A204.1 (cell line): ENCODE results near the gene RUFY3.
"Not testable (repeated sequence)": the region's sequence is repeated elsewhere in the genome, so short reads cannot be mapped to it uniquely, and the experiment has no call there.

Source experiments
- FAIRE-seq: peaks from 2 replicates; lab custom pipeline; 2012; peaks lifted over from hg19 to GRCh38; lab: Jason Lieb, UNC

RUFY3 gene

DNA sequence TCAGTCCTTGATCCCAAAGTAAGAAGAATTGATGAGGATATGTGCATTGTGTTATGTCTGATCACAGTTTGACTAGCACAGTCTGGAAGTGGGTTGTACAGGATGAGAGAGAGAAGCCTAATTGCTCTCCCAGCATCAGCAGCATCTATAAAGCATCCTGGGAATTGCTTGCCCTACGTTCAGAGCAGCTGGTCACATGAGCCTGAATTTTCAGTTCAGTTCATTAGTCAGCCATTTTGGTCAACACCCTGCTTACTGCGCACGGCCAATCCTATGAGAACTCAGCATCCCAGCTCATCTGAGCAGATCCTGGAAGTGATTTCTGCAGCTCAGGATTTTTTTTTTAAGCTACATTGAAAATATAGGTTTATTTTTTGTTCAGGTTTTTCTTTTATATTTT is at the start of gene RUFY3:
RUFY3 (plus strand) TSS at position 218 of the 400 bp plus-strand sequence. CDS start 610 bp downstream, outside the sequence.
- peak; percentile 6 for FAIRE-seq

DNA sequence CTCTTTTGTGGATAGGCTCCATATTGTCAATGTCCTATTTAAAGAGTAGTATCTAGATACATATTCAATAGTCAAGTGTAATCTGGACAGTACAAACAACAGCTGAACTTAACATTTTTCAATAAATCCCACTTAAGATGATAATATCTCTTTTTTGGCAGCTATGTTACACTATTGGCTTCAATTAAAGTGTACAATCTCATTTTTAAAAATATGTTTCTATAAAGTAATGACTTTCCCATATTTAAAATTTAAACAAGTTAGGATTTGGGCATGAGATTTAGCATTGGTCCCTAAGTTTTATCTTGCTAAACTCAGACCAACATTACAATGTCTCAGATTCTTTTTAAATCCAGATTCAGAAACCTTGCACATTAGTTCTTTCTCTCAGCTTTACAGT is 47.6 kb upstream of the RUFY3 start:
- FAIRE-seq: no peak

DNA sequence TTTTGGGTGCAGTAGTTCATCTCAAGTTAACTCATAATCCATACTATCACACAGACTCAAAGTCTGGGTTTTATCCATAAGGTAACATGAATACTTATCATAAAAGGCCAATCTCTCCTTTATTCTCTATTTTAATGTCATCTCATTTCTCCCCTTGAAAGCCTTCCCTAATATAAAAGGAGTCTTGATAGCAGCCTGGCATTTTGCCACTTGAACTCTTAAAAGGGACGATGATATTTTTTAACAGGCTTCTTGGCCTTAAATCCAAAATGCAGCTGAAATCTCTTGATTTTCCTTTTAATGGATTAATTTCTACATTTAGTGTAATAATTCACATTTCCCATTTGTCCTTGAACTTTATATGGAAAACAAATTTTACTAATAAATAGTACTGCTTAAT is 47.0 kb upstream of the RUFY3 start:
- FAIRE-seq: no peak

DNA sequence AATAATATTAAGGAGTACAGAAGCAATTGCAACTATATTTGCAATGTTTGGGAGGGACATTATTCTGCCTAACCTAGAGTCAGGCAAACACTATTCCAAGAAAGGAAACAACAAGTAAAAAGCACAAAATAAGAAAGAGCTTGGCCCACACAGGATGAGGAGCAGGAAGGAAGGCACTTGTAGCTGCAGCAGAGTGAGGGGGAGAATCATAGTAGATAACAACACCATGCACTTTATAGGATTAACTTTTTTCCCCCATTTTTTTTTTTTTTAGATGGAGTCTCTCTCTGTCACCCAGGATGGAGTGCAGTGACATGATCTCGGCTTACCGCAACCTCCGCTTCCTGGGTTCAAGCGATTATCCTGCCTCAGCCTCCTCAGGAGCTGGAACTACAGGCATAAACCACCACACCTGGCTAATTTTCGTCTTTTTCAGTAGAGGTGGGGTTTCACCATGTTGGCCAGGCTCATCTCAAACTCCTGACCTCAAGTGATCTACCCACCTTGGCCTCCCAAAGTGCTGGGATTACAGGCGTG is 45.1 kb upstream of the RUFY3 start:
- no peak for FAIRE-seq

DNA sequence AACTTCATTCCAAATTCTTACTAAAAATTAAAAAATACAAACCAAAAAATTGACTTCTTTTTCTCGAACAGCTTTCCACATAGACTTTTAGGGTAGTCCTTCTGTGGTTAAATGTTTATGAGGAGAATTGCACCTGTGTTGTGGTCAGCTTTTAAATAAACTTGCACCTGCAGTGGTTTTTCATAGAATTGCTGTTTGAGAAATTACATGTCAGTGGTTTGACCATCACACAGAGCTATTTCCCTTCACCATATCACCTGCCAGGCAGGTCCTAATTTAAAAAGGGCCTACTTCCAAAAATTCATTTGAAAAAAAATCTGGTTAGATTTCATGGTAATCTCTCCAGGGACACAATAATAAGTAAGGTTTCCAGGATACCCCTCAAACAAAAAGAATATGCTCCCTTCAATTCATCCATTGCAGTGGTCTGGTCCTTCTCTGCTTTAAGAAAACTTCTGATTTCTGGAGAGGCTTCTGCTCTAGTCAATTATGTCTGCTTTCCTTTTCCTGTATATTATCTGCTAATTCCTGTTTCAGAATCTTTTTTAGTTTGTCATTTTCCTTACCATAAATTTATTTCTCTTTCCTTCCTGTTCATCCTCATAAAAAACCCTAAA is 43.3 kb upstream of the RUFY3 start:
- no peak for FAIRE-seq

DNA sequence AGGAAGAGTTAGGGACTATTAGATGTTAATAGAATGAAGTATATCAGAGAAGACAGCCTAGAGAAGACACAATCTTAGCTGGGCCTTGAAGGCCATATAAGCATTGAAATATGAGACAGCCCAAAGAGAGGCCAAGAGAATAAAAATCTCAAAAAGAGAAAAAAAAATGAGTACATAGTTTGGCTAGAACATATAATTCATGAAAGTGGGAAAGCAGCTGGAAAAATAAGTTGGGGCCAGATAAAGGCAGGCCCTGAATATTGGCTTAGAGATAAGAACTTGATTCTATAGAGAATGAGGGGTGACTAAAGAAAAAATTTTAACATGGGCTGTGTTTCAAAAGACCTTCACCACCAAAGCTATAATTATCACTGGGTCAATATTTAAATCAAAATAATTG is 40.8 kb upstream of the RUFY3 start:
- no peak for FAIRE-seq

GRCh38 chr4:70681704-70682103 is 40.1 kb upstream of the RUFY3 start:
- no peak for FAIRE-seq

DNA sequence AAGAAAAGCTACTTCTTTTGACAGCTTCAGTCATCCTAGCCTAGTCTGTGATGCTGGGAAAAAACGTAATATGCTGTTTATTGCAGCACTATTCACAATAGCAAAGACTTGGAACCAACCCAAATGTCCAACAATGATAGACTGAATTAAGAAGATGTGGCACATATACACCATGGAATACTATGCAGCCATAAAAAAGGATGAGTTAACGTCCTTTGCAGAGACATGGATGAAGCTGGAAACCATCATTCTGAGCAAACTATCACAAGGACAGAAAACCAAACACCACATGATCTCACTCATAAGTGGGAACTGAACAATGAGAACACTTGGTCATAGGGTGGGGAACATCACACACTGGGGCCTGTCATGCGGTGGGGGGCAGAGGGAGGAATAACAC is 39.6 kb upstream of the RUFY3 start:
- FAIRE-seq: not testable (repeated sequence)

DNA sequence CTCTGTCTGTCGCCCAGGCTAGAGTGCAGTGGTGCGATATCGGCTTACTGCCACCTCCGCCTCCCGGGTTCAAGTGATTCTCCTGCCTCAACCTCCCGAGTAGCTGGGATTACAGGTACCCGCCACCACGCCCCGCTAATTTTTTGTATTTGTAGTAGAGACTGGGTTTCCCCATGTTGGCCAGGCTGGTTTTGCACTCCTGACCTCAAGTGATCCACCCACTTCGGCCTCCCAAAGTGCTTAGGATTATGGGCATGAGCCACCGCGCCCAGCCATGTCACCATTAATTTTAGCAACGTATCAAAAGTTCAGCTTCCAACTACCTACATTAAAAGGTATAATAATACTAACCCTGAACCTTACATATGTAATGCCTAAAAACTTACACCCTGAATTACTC is 34.4 kb upstream of the RUFY3 start:
- FAIRE-seq: no peak

GRCh38 chr4:70687821-70688794 is 33.7 kb upstream of the RUFY3 start, which contains the start of gene UTP3:
Gene UTP3, plus strand, starts transcription at chr4:70688532. Its CDS starts 146 bp downstream, at chr4:70688678.
- FAIRE-seq: peak; percentile 97

DNA sequence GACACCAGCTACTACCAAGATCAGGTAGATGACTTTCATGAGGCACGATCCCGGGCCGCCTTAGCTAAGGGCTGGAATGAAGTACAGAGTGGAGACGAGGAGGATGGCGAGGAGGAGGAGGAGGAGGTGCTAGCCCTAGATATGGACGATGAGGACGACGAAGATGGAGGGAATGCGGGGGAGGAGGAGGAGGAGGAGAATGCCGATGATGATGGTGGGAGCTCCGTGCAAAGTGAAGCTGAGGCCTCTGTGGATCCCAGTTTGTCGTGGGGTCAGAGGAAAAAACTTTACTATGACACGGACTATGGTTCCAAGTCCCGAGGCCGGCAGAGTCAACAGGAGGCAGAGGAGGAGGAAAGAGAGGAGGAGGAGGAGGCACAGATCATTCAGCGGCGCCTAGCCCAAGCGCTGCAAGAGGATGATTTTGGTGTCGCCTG is 33.0 kb upstream of the RUFY3 start:
- no peak for FAIRE-seq

GRCh38 chr4:70691661-70692060 is 30.1 kb upstream of the RUFY3 start:
- FAIRE-seq: no peak

DNA sequence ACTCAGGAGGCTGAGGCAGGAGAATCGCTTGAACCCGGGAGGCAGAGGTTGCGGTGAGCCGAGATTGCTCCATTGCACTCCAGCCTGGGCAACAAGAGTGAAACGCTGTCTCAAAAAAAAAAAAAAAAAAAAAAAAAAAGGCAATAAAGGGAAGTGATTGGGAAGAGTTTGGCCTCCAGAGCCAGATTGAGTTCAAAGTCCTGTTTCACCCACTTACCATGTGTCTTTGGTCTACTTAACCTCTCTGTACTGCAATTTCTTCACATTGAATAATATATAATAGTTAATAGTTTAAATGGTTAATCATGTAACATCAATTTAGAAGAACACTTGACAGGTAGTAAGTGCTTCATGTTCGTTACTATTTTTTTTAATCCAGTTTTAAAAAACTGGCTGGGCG is 27.1 kb upstream of the RUFY3 start:
- FAIRE-seq: not testable (repeated sequence)

- FAIRE-seq: not testable (repeated sequence)
These were observed 23.3 kb upstream of the RUFY3 start for GRCh38 chr4:70698435-70698834.

DNA sequence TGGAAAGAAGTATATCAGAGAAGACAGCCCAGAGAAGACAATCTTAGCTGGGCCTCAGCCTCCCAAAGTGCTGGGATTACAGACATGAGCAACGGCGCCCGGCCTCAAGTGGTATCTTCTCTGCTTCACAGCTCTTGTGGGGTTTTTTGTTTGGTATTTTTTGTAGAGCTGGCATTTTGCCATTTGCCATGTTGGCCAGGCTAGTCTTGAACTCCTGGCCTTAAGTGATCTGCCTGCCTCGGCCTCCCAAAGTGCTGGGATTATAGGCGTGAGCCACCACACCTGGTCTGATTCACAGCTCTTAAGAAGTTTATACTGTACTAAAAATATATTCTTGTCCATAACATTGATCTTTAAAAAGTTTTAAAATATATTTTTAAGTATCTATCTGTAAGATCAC is 21.1 kb upstream of the RUFY3 start:
- no peak for FAIRE-seq

DNA sequence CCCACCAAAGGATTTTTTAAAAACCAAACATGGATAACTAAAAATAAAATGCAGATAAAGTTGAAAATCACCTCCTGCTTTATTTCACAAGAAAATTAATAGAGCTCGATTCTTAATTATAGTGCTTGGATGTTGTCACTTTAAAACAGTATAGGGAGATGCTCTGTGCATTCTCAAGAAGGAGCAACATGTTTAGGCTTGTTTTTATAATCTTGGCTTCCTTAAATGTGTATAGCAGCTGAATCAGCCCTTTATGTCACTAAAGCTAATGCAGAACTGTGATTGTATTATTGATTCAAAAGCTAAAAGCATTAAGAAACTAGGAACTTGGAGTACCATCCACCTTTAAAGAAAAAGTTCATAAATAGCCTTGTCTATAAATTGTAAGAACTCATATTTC is 20.5 kb upstream of the RUFY3 start:
- FAIRE-seq: no peak

- FAIRE-seq: not testable (repeated sequence)
These were observed 19.2 kb upstream of the RUFY3 start for GRCh38 chr4:70702592-70702991.

GRCh38 chr4:70703619-70704214 is 18.0 kb upstream of the RUFY3 start:
- FAIRE-seq: no peak

- no peak for FAIRE-seq
These were observed 17.4 kb upstream of the RUFY3 start for GRCh38 chr4:70704215-70704930.

GRCh38 chr4:70704931-70705182 is 16.9 kb upstream of the RUFY3 start:
- no peak for FAIRE-seq

GRCh38 chr4:70705183-70706043 is 16.4 kb upstream of the RUFY3 start:
- no peak for FAIRE-seq
